H9 (cell line): ENCODE measurements around the gene ATP5MG. TPM values are rescaled to one million over a fixed set of nuclear protein-coding genes. Genes with fewer than 3 reads are reported as not detected.

Experiments
- DNase-seq: peaks from one replicate; pipeline ENCODE4 v3.0.0-alpha.2; 2017
- H2AFZ ChIP-seq: one replicate; pipeline ENCODE4 v1.6.1; 2013; ENCODE audit warnings: mild to moderate bottlenecking, low read length, control low read depth, moderate library complexity
- H2AK5ac ChIP-seq: 2 replicates; pipeline ENCODE4 v1.6.1; 2013; ENCODE audit warnings: low read length, control low read depth, mixed read lengths; ENCODE audit not compliant: insufficient read length
- H2BK120ac ChIP-seq: one replicate; pipeline ENCODE4 v1.6.1; 2013; ENCODE audit warnings: low read depth, mild to moderate bottlenecking, low read length, control low read depth, inconsistent platforms; ENCODE audit not compliant: poor library complexity, severe bottlenecking
- H2BK12ac ChIP-seq: 2 replicates; pipeline ENCODE4 v1.6.1; 2013; ENCODE audit warnings: low read length, control low read depth, mixed read lengths, low read depth; ENCODE audit not compliant: insufficient read length
- H2BK15ac ChIP-seq: 2 replicates; pipeline ENCODE4 v1.6.1; 2013; ENCODE audit warnings: low read depth, low read length, control low read depth
- H2BK20ac ChIP-seq: one replicate; pipeline ENCODE4 v1.6.1; 2013; ENCODE audit warnings: low read depth, mild to moderate bottlenecking, low read length, control low read depth, inconsistent platforms; ENCODE audit not compliant: poor library complexity, severe bottlenecking
- H2BK5ac ChIP-seq: 2 replicates; pipeline ENCODE4 v1.6.1; 2013; ENCODE audit warnings: low read length, control low read depth, mixed read lengths; ENCODE audit not compliant: insufficient read length
- H3K14ac ChIP-seq: 2 replicates; pipeline ENCODE4 v1.6.1; 2013; ENCODE audit warnings: low read length, control low read depth; ENCODE audit not compliant: insufficient read depth
- H3K18ac ChIP-seq: 2 replicates; pipeline ENCODE4 v1.6.1; 2013; ENCODE audit warnings: low read depth, mild to moderate bottlenecking, mixed read lengths, low read length, control low read depth; ENCODE audit not compliant: insufficient read length
- H3K23ac ChIP-seq: 2 replicates; pipeline ENCODE4 v1.6.1; 2013; ENCODE audit warnings: low read length, control low read depth, mixed read lengths, low read depth; ENCODE audit not compliant: insufficient read length
- H3K23me2 ChIP-seq: 2 replicates; pipeline ENCODE4 v1.6.1; 2013; ENCODE audit warnings: low read depth, mild to moderate bottlenecking, mixed read lengths, low read length, control low read depth; ENCODE audit not compliant: insufficient read length, poor library complexity, severe bottlenecking
- H3K27ac ChIP-seq: 2 replicates; pipeline ENCODE4 v1.5.1; 2013; ENCODE audit warnings: low read length, control low read depth, mixed read lengths, low read depth; ENCODE audit not compliant: insufficient read length
- H3K27me3 ChIP-seq: 2 replicates; pipeline ENCODE4 v1.6.1; 2013; ENCODE audit warnings: low read length, control low read depth, inconsistent platforms; ENCODE audit not compliant: insufficient read depth
- H3K4ac ChIP-seq: 2 replicates; pipeline ENCODE4 v1.6.1; 2013; ENCODE audit warnings: low read depth, mild to moderate bottlenecking, control low read depth, inconsistent platforms, low read length, moderate library complexity
- H3K4me1 ChIP-seq: 2 replicates; pipeline ENCODE4 v1.6.1; 2013; ENCODE audit warnings: low read length, control low read depth, inconsistent platforms; ENCODE audit not compliant: insufficient read depth
- H3K4me2 ChIP-seq: 2 replicates; pipeline ENCODE4 v1.6.1; 2013; ENCODE audit warnings: low read length, control low read depth, mixed read lengths; ENCODE audit not compliant: insufficient read length, insufficient read depth
- H3K56ac ChIP-seq: 2 replicates; pipeline ENCODE4 v1.6.1; 2013; ENCODE audit warnings: low read depth, mild to moderate bottlenecking, mixed read lengths, low read length, control low read depth; ENCODE audit not compliant: insufficient read length
- H3K79me1 ChIP-seq: 2 replicates; pipeline ENCODE4 v1.6.1; 2013; ENCODE audit warnings: low read depth, mild to moderate bottlenecking, moderate library complexity, low read length, control low read depth, inconsistent platforms; ENCODE audit not compliant: insufficient read depth, poor library complexity, severe bottlenecking
- H3K79me2 ChIP-seq: 2 replicates; pipeline ENCODE4 v1.6.1; 2013; ENCODE audit warnings: low read length, control low read depth, inconsistent platforms; ENCODE audit not compliant: insufficient read depth
- H3K9ac ChIP-seq: 2 replicates; pipeline ENCODE4 v1.6.1; 2013; ENCODE audit warnings: low read length, control low read depth, mixed read lengths; ENCODE audit not compliant: insufficient read length; ENCODE audit errors: extremely low read depth
- H3K9me3 ChIP-seq: one replicate; pipeline ENCODE4 v1.6.1; 2013; ENCODE audit warnings: low read depth, low read length, inconsistent platforms; ENCODE audit not compliant: control insufficient read depth
- H3T11ph ChIP-seq: one replicate; pipeline ENCODE4 v1.6.1; 2013; ENCODE audit warnings: mild to moderate bottlenecking, low read length, control low read depth, inconsistent platforms
- H4K20me1 ChIP-seq: one replicate; pipeline ENCODE4 v1.6.1; 2013; ENCODE audit not compliant: control insufficient read depth, insufficient read length, insufficient read depth
- H4K5ac ChIP-seq: 2 replicates; pipeline ENCODE4 v1.6.1; 2013; ENCODE audit warnings: low read depth, mild to moderate bottlenecking, mixed read lengths, low read length, control low read depth; ENCODE audit not compliant: insufficient read length
- H4K8ac ChIP-seq: replicated peaks from 2 replicates; pipeline ENCODE4 v1.6.1; 2013; ENCODE audit warnings: low read length, control low read depth, mixed read lengths, low read depth; ENCODE audit not compliant: insufficient read length
- H4K91ac ChIP-seq: 2 replicates; pipeline ENCODE4 v1.6.1; 2013; ENCODE audit warnings: low read depth, mild to moderate bottlenecking, moderate library complexity, mixed read lengths, low read length, control low read depth; ENCODE audit not compliant: insufficient read length
- H3K27ac Mint-ChIP-seq, 3 experiments: 2 replicates in 2 of 3; 3 replicates in 1 of 3; pipeline ENCODE4 v1.8.0; 2020 to 2021; ENCODE audit warnings: mixed read lengths in 3 of 3, mild to moderate bottlenecking in 1 of 3, moderate library complexity in 1 of 3
- H3K27me3 Mint-ChIP-seq: 2 replicates; pipeline ENCODE4 v1.8.0; 2021; ENCODE audit warnings: low read depth, mild to moderate bottlenecking, moderate library complexity, mixed read lengths
- H3K36me3 Mint-ChIP-seq, 3 experiments: 2 replicates in 2 of 3; 3 replicates in 1 of 3; pipeline ENCODE4 v1.8.0; 2020 to 2021; ENCODE audit warnings: low read depth in 3 of 3, mixed read lengths in 3 of 3; ENCODE audit not compliant: insufficient read depth in 1 of 3
- H3K4me1 Mint-ChIP-seq, 2 experiments: 2 replicates each; pipeline ENCODE4 v1.8.0; 2020; ENCODE audit warnings: mixed read lengths in 2 of 2
- H3K4me3 Mint-ChIP-seq, 2 experiments: 2 replicates in 1 of 2; 3 replicates in 1 of 2; pipeline ENCODE4 v1.8.0; 2020 to 2021; ENCODE audit warnings: mild to moderate bottlenecking in 2 of 2, mixed read lengths in 2 of 2, moderate library complexity in 1 of 2
- H3K9me3 Mint-ChIP-seq, 2 experiments: 2 replicates in 1 of 2; 3 replicates in 1 of 2; pipeline ENCODE4 v1.8.0; 2020; ENCODE audit warnings: mild to moderate bottlenecking in 2 of 2, mixed read lengths in 2 of 2, moderate library complexity in 1 of 2
- WGBS: extraction: QIAGEN DNeasy Blood & Tissue Kit; methylation state at CpG from one replicate; pipeline ENCODE4 v1.1.7; 2013; ENCODE audit warnings: missing lambda C conversion rate, low lambda C conversion rate, mixed read lengths; ENCODE audit not compliant: insufficient read length; ENCODE audit errors: extremely low coverage; 5-methylcytosine and 5-hydroxymethylcytosine counted together
- total RNA-seq: library from RNA; stranded (reverse); gene quantifications from 2 replicates; pipeline ENCODE4 v1.2.1, GENCODE V29; 2021
- TF ChIP-seq, protein P1 (sequence below): fragments of 200-600 bp; sonication (generic); conservative IDR thresholded peaks from 3 replicates; pipeline ENCODE4 v1.8.0; 2021; ENCODE audit warnings: antibody characterized with exemption, mild to moderate bottlenecking

ATP5MG gene
- total RNA-seq, 1 experiment from 2014 or later, result 254 TPM

- Histone ChIP-seq H3K4me1 (no peaks in the 10 kb centered on the region), H3K27me3 (no peaks in the 10 kb centered on the region), H3K79me2 (no peaks in the 10 kb centered on the region), H2AFZ (no peak overlapping the region), H4K91ac (no peak overlapping the region), H3K23ac (no peak overlapping the region), H2BK12ac (no peak overlapping the region), H2BK5ac (no peak overlapping the region), H4K20me1 (no peaks in the 10 kb centered on the region), H3K14ac (no peak overlapping the region), H3K56ac (no peak overlapping the region), H3K27ac (no peak overlapping the region), H2BK20ac (no peak overlapping the region), H3K4ac (no peak overlapping the region), H3K9ac (no peak overlapping the region), H2BK15ac (no peak overlapping the region), H4K8ac (no peak overlapping the region), H4K5ac (no peak overlapping the region), H3K79me1 (no peaks in the 10 kb centered on the region), H3K18ac (no peak overlapping the region), H2BK120ac (no peak overlapping the region), H3K4me2 (no peak overlapping the region), H3K23me2 (no peaks in the 10 kb centered on the region), H3K9me3 (no peaks in the 10 kb centered on the region), H3T11ph (no peak overlapping the region), H2AK5ac (no peak overlapping the region)
- no peaks in the 10 kb centered on the region for H3K36me3 Mint-ChIP-seq
- no peak overlapping the region for H3K4me3 Mint-ChIP-seq
- peaks cover 9 to 10% of the 10 kb centered on the region in 2 experiments for H3K4me1 Mint-ChIP-seq
- WGBS, result no CpG with 5 or more reads among the region's 5 CpGs
- H3K27me3 Mint-ChIP-seq, result no peaks in the 10 kb centered on the region
- H3K27ac Mint-ChIP-seq, result no peak overlapping the region
- no peak for DNase-seq
- TF ChIP-seq, protein P1, sequence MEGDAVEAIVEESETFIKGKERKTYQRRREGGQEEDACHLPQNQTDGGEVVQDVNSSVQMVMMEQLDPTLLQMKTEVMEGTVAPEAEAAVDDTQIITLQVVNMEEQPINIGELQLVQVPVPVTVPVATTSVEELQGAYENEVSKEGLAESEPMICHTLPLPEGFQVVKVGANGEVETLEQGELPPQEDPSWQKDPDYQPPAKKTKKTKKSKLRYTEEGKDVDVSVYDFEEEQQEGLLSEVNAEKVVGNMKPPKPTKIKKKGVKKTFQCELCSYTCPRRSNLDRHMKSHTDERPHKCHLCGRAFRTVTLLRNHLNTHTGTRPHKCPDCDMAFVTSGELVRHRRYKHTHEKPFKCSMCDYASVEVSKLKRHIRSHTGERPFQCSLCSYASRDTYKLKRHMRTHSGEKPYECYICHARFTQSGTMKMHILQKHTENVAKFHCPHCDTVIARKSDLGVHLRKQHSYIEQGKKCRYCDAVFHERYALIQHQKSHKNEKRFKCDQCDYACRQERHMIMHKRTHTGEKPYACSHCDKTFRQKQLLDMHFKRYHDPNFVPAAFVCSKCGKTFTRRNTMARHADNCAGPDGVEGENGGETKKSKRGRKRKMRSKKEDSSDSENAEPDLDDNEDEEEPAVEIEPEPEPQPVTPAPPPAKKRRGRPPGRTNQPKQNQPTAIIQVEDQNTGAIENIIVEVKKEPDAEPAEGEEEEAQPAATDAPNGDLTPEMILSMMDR, result no peak
- H3K9me3 Mint-ChIP-seq, result no peaks in the 10 kb centered on the region
Observed at GRCh38 chr11:118418766-118419165, 17.4 kb downstream of the ATP5MG start.
